IPS-18c (cell line): ENCODE data around the gene CAMK1D.

Experiments used
- H3K4me3 ChIP-seq: 2 replicates; pipeline ENCODE4 v1.7.0; 2013; ENCODE audit warnings: low read depth, mild to moderate bottlenecking, low read length, moderate library complexity; ENCODE audit not compliant: insufficient read depth
- H3K9me3 ChIP-seq: one replicate; pipeline ENCODE4 v1.6.1; 2013; ENCODE audit warnings: mild to moderate bottlenecking, low read length, moderate library complexity; ENCODE audit not compliant: control insufficient read depth, insufficient read depth

CAMK1D gene

GRCh38 chr10:12459762-12460161 is 110.4 kb downstream of the CAMK1D start:
- Histone ChIP-seq H3K4me3 (no peak overlapping the region), H3K9me3 (no peaks in the 10 kb centered on the region)

- Histone ChIP-seq H3K4me3 (no peak overlapping the region), H3K9me3 (no peaks in the 10 kb centered on the region)
Measured at GRCh38 chr10:12463459-12463838, 114.1 kb downstream of the CAMK1D start.

GRCh38 chr10:12465385-12466136 is 116.2 kb downstream of the CAMK1D start:
- no peak overlapping the region for H3K4me3 ChIP-seq
- no peaks in the 10 kb centered on the region for H3K9me3 ChIP-seq

DNA sequence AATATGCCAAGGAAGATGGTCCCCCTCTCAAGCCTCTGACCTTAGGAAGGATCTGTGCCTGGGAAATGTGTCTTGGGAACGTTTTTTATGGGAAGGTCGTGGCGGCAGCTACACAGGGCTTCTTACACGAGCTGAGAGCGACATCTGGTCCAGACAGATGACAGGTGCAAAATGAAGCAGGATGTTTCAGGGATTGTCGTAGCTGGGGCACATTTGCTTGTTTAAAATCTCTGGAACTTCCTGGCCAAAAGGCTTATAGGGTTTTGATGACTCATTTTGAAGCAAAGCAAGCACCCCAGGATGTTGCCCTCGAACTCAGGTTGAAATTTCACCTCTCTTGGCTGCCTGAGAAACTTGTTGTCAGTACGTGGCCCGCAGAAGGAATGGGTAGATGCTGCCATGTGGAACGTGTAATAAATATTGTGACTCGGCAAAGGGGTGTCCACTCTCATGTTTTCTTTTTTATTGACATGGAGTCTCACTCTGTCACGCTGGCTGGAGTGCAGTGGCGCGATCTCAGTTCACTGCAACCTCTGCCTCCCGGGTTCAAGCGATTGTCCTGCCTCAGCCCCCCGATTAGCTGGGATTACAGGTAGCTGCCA is 117.5 kb downstream of the CAMK1D start:
- H3K4me3 ChIP-seq = no peak overlapping the region
- H3K9me3 ChIP-seq = no peaks in the 10 kb centered on the region

DNA sequence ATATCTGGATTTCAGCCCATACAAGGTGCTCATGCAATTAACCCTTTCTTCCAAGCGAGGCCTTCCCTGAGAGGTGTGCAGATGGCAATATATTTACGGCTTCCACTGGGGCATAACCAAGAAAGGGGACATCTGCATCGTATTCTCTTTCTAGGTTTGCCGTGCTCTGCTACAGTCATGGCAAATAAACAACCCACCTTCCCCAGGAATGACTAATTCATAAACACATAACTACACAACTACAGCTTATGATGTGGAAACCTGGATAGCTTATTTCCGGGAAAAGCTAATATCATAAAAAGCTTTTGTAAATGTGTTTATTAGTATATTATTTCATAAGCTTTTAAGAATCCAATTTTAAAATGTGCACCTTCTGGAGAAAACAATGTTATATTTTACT is 120.0 kb downstream of the CAMK1D start:
- H3K4me3 ChIP-seq = no peak overlapping the region
- H3K9me3 ChIP-seq = no peaks in the 10 kb centered on the region

DNA sequence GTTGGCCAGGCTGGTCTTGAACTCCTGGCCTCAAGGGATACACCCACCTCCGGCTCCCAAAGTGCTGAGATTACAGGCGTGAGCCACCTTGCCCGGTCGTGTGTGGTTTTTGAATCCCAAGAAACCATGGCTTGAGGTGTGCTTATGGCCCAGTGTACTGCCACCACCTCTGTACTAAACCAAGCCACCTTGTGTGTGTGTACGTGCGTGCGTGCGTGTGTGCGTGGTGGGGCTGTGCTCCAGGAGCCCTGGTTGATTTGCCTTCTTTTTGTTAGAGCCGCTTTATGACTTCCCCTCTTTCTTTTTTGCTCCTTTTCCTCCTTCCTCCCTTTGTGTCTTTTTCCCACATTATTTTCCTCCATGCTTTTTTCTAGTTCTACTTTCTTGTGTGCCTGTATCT is 121.4 kb downstream of the CAMK1D start:
- Histone ChIP-seq H3K4me3 (no peak overlapping the region), H3K9me3 (no peaks in the 10 kb centered on the region)

DNA sequence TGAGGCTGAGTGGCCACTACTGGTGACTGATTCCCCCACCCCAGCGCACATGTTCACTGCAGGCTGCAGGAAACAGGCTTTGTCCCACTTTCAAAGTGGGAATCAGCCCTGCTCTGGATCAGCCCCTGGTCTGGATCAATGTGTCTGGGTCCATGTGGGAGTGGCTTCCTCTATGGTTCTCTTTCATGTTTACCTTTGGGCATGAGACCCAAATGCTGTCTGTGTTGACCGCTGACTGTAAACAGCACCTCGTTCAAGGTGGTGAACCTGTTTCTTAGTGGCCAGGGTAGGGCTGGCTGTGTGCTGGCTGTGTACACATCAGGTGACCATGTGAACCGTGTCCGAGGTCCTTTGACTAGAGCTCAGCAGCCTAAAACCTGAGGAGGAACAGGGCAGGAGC is 121.8 kb downstream of the CAMK1D start:
- no peak overlapping the region for H3K4me3 ChIP-seq
- H3K9me3 ChIP-seq = no peaks in the 10 kb centered on the region

DNA sequence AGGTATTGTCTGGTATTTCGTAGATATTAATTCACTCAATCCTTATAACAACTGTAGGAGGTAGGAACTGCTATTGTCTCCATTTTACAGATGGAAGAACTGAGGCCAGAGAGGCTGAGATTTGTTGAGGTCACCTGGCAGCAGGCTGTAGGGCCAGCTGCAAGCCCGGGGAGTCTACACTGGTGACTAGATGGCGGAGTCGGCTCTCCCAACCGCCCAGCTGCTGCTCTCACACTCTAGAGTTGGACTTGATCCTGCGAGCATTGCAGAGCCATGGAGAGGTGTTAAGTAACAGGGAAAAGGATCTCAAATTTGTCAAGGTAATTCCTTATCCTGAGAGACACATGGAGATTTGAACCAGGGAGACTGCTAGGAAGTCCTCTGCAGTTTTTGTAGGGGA is 124.1 kb downstream of the CAMK1D start:
- Histone ChIP-seq H3K9me3 (no peaks in the 10 kb centered on the region), H3K4me3 (no peak overlapping the region)

DNA sequence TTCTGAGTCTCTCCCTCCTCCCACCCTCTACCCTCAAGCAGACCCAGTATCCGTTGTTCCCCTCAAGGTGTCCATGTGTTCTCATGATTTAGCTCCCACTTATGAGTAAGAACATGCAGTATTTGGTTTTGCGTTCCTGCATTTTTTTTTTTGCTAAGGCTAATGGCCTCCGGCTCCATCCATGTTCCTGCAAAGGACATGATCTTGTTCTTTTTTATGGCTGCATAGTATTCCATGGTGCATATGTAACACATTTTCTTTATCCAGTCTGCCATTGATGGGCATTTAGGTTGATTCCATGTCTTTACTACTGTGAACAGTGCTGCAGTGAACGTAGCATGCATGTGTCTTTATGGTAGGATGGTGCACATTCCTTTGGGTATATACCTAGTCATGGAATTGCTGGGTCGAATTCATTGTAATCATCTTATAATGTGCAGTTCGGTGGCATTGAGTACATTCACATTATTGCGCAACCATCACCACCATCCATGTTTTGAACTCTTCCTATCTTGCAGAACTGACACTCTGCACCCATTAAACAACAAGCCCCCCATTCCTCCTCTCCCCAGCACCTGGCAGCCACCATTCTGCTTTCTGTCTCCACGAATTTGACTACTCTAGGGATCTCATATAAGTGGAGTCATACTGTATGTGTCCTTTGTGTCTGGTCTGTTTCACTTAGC is 125.5 kb downstream of the CAMK1D start:
- H3K9me3 ChIP-seq = no peaks in the 10 kb centered on the region
- H3K4me3 ChIP-seq = no peak overlapping the region

- Histone ChIP-seq H3K4me3 (no peak overlapping the region), H3K9me3 (no peaks in the 10 kb centered on the region)
Measured at GRCh38 chr10:12476656-12477055, 127.3 kb downstream of the CAMK1D start.

DNA sequence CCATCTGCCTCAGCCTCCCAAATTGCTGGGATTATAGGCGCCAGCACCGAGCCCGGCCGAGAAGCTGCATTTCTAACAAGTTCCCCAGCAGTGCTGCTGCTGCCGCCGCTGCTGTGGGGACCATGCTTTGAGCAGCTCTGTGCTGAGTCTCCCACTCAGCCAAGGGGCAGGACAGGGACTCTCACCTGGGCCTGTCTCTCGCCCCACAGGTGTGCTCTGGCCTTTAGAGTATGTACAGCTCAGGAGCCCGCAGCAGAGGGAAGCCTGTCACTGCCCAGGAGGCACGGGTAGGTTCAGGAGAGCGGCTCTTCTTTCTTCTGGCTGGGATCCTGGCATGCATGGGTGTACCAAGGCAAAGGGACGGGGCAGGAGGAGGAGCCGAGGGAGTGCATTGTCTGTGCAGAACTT is 130.1 kb downstream of the CAMK1D start:
- no peaks in the 10 kb centered on the region for H3K9me3 ChIP-seq
- H3K4me3 ChIP-seq = no peak overlapping the region

DNA sequence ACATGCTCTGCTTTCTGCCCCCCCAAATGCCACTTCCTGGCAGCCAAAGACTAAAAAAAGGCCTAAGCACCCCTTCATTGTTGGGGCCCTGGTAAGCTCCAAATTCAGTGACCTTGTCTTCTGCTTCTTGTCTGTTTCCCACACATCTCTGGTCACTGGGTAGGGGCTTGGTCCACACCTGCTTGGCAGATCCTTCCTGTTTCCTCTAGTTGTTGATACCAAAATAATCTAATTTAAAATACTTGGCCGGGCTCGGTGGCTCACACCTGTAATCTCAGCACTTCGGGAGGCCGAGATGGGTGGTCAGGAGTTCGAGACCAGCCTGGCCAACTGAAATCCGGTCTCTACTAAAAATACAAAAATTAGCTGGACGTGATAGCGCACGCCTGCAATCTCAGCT is 130.6 kb downstream of the CAMK1D start:
- H3K9me3 ChIP-seq = no peaks in the 10 kb centered on the region
- H3K4me3 ChIP-seq = no peak overlapping the region

GRCh38 chr10:12480440-12480839 is 131.1 kb downstream of the CAMK1D start:
- H3K9me3 ChIP-seq = no peaks in the 10 kb centered on the region

DNA sequence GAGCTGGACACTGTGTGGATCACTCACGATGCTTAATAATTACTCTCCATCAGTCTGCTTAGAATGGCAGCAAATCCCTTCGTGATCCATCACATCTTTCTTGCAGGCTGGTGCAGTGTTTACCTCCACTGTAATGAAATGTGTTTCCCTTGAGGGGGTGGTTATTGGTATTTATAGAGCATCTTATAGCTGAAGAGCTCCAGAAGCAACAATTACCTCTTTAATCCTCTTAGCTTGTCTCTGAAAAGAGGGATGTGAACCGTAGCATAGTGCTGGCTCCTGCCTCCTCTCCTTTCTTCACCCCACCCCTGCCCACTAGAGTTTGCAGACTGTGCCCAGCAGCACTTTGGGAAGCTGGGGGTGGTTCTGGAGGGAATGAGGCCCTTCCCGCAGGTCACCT is 132.6 kb downstream of the CAMK1D start:
- H3K4me3 ChIP-seq = no peak overlapping the region
- no peaks in the 10 kb centered on the region for H3K9me3 ChIP-seq

More at GRCh38 chr10:12480440-12480839, 131.1 kb downstream of the CAMK1D start:
- H3K4me3 ChIP-seq = no peak overlapping the region

DNA sequence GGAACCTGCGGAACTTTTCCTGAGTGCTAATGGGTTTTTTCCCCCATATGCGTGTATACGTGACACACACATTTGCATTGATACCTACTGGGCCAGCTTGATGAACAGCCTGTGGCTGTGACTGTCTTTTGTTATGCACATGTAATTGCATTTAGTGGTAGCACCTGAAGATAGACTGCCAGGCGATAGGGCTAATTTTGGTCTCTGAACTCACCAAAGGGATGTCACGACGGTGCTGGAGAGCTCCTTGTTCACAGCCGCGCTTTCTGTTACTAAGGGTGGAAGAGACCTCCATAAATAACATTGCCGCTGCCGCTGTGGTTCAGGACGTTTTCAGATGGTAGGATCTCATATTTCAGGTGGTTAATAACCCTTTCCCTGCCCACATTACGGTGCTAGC is 133.2 kb downstream of the CAMK1D start:
- H3K9me3 ChIP-seq = no peaks in the 10 kb centered on the region
- no peak overlapping the region for H3K4me3 ChIP-seq

DNA sequence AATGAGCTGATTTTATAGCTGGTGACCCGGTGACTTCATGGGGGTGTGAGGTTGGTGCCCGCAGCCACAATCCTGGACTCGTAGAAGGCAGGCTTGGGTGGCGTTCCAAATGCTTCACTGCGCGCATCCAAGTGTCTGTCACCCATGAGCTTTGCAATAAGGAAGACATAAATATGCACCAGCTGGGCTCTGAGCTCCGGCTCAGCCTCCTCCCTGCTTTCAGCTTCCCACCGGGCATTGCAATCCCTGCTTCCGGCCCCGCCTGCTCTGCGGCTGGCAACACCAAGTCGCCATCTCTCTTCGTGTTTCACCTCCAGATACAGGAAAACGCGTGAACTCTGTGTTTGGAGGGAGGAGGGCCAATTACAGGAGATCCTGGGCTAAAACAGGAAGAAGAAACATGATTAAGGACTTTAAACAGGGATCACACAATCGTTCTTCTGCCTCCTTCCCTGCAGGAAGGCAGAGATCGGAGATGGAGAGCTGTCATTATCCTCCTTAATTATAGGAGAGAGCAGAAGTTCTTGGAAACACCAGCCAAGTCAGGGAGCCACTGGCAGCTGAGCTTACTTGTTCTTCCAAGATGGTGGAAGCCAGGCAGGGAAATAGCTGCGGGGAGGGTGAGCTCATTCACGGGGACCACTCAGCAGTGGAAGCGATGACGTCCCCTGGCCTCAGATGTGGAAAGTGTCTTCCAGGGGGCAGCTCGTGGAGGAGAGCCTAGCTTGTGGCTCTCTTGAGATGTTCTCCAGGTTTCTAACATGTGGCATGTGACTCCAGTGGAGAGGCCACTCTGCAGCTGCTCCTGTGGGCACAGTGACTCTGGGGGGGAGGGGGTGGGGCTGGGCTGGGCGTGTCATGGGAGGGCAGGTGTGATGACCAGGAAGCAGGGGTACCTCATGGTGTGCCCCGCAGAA is 134.9 kb downstream of the CAMK1D start:
- H3K9me3 ChIP-seq = no peaks in the 10 kb centered on the region
- H3K4me3 ChIP-seq = no peak overlapping the region
